ENCODE measurements around the gene PLK2.

The PLK2 gene

DNA sequence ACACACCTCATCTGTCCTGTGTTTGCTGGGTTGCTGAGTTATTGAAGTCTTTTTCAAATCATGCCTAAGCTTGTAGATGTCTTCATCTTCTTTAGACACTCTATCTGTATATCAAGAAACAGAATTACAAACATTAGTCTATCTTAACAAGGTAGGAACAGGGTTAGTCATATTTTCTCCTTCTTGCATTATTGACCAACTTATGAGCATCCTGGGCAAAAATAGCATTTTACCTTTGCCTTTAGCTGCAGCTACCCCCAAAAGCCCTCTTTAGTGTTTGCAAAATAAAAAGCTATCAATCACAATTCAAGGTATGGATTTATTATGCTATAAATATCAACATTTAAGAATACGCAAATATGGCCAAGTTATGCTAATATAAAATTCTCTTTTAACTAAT, 3.4 kb downstream of the PLK2 start:
- Histone ChIP-seq H2AK5ac (ENCODE audit: low read length, severe bottlenecking) (no peak overlapping the region), H4K91ac (ENCODE audit: low read length) (no peak overlapping the region), H3K36me3 (ENCODE audit: control insufficient read depth in 1 of 2, insufficient read depth in 2 of 2, low read depth in 1 of 2, low read length in 2 of 2) (peaks cover 9 to 57% of the 10 kb centered on the region in 2 experiments), H3K79me1 (replicated peaks; ENCODE audit: low read length, poor library complexity, severe bottlenecking) (no peaks in the 10 kb centered on the region), H3K9ac (ENCODE audit: low read length) (peak overlapping the region; percentile 92), H4K8ac (ENCODE audit: low read length) (no peak overlapping the region), H2BK120ac (ENCODE audit: low read depth, low read length) (no peak overlapping the region), H3K9me3 (ENCODE audit: control insufficient read depth, low read length) (no peaks in the 10 kb centered on the region), H3K23ac (ENCODE audit: low read length in 2 of 2) (no peak overlapping the region), H2BK5ac (ENCODE audit: low read depth, low read length, poor library complexity, severe bottlenecking) (no peak overlapping the region), H2BK15ac (ENCODE audit: low read depth, poor library complexity, severe bottlenecking) (no peak overlapping the region), H2BK12ac (ENCODE audit: low read length in 2 of 2) (no peak overlapping the region), H3K4me1 (ENCODE audit: control insufficient read depth, insufficient read depth, low read depth, low read length) (peaks cover 1% of the 10 kb centered on the region), H3K4me3 (ENCODE audit: insufficient read depth in 1 of 2, low read depth in 1 of 2, low read length in 2 of 2) (peak overlapping the region in 1 of 2 experiments; percentile 82), H3K14ac (ENCODE audit: low read length in 2 of 2) (no peak overlapping the region), H3K4me2 (ENCODE audit: low read length, poor library complexity, severe bottlenecking) (peak overlapping the region; percentile 66), H3K18ac (ENCODE audit: low read depth in 1 of 2, low read length in 2 of 2) (no peak overlapping the region), H2AFZ (ENCODE audit: low read depth, low read length) (no peak overlapping the region), H3K27me3 (ENCODE audit: control insufficient read depth in 1 of 2, insufficient read depth in 1 of 2, low read length in 2 of 2) (no peaks in the 10 kb centered on the region), H3K4ac (ENCODE audit: low read depth in 1 of 2, low read length in 2 of 2) (no peak overlapping the region), H3K27ac (ENCODE audit: low read length, poor library complexity, severe bottlenecking) (peak overlapping the region; percentile 66)
- DNase-seq: no peak
- WGBS: no CpG with 5 or more reads among the region's 1 CpG

DNA sequence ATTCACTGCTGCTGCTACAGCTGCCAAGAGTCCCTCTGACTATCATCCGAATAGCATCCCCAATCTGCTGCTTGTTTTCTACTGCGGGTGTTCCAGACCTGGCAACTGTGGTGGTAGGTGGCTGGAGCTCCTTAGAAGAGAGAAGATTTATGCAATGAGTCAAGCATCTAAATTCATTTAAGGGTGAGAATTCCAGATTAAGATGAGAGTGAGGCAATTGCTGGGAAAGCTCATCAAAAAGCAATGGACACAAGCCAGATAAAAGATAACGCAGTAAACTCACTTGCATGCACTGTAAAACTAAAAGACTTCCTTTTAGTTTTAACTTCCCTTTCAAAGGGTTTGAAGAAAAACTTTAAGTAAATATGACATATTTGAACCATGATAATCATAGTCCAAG, 3.9 kb downstream of the PLK2 start:
- H3K14ac ChIP-seq (ENCODE audit: low read length in 2 of 2): no peak overlapping the region
- no peak overlapping the region for H2BK12ac ChIP-seq (ENCODE audit: low read length in 2 of 2)
- H3K18ac ChIP-seq (ENCODE audit: low read depth in 1 of 2, low read length in 2 of 2): no peak overlapping the region
- peak overlapping the region; percentile 40 for H3K9ac ChIP-seq (ENCODE audit: low read length)
- H2BK15ac ChIP-seq (ENCODE audit: low read depth, poor library complexity, severe bottlenecking): no peak overlapping the region
- peak overlapping the region; percentile 54 to 82 for H3K4me3 ChIP-seq (ENCODE audit: insufficient read depth in 1 of 2, low read depth in 1 of 2, low read length in 2 of 2)
- DNase-seq: no peak
- H4K8ac ChIP-seq (ENCODE audit: low read length): no peak overlapping the region
- peak overlapping the region; percentile 90 for H3K4me2 ChIP-seq (ENCODE audit: low read length, poor library complexity, severe bottlenecking)
- H2BK5ac ChIP-seq (ENCODE audit: low read depth, low read length, poor library complexity, severe bottlenecking): no peak overlapping the region
- peaks cover 9 to 57% of the 10 kb centered on the region in 2 experiments for H3K36me3 ChIP-seq (ENCODE audit: control insufficient read depth in 1 of 2, insufficient read depth in 2 of 2, low read depth in 1 of 2, low read length in 2 of 2)
- no peaks in the 10 kb centered on the region for H3K27me3 ChIP-seq (ENCODE audit: control insufficient read depth in 1 of 2, insufficient read depth in 1 of 2, low read length in 2 of 2)
- H3K23ac ChIP-seq (ENCODE audit: low read length in 2 of 2): no peak overlapping the region
- H3K4ac ChIP-seq (ENCODE audit: low read depth in 1 of 2, low read length in 2 of 2): no peak overlapping the region
- H4K91ac ChIP-seq (ENCODE audit: low read length): no peak overlapping the region
- peak overlapping the region; percentile 82 for H3K27ac ChIP-seq (ENCODE audit: low read length, poor library complexity, severe bottlenecking)
- H3K79me1 ChIP-seq (replicated peaks; ENCODE audit: low read length, poor library complexity, severe bottlenecking): no peaks in the 10 kb centered on the region
- WGBS: 95% methylated on average over 2 of the region's 3 CpGs
- no peak overlapping the region for H2AK5ac ChIP-seq (ENCODE audit: low read length, severe bottlenecking)
- H2BK120ac ChIP-seq (ENCODE audit: low read depth, low read length): no peak overlapping the region
- peaks cover 3% of the 10 kb centered on the region for H3K4me1 ChIP-seq (ENCODE audit: control insufficient read depth, insufficient read depth, low read depth, low read length)
- no peaks in the 10 kb centered on the region for H3K9me3 ChIP-seq (ENCODE audit: control insufficient read depth, low read length)
- no peak overlapping the region for H2AFZ ChIP-seq (ENCODE audit: low read depth, low read length)

DNA sequence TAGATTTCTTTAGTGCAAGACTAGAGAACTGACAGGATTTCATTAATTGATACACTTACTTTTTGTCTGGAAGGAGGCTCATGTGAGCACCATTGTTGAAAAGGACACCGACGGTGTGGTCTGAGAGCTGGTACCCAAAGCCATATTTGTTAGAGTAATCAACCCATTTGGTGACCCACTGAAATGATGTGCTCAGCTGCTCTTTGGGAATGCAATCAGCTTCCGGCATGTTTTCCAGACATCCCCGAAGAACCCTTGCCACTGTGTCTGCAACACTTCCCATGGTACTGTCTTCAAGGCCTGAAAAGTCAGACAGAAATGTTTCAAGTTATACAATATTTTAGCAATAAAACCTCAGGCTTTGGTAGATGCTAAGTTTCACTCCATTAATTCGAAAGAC, 4.4 kb downstream of the PLK2 start:
- peak overlapping the region in 1 of 2 experiments; percentile 82 for H3K4me3 ChIP-seq (ENCODE audit: insufficient read depth in 1 of 2, low read depth in 1 of 2, low read length in 2 of 2)
- no peaks in the 10 kb centered on the region for H3K9me3 ChIP-seq (ENCODE audit: control insufficient read depth, low read length)
- H2BK120ac ChIP-seq (ENCODE audit: low read depth, low read length): no peak overlapping the region
- no peak overlapping the region for H2AK5ac ChIP-seq (ENCODE audit: low read length, severe bottlenecking)
- no peak overlapping the region for H2BK15ac ChIP-seq (ENCODE audit: low read depth, poor library complexity, severe bottlenecking)
- 96% methylated on average over 4 of the region's 5 CpGs for WGBS
- H3K4me1 ChIP-seq (ENCODE audit: control insufficient read depth, insufficient read depth, low read depth, low read length): peaks cover 3% of the 10 kb centered on the region
- no peak overlapping the region for H4K91ac ChIP-seq (ENCODE audit: low read length)
- H3K14ac ChIP-seq (ENCODE audit: low read length in 2 of 2): no peak overlapping the region
- no peak overlapping the region for H3K4ac ChIP-seq (ENCODE audit: low read depth in 1 of 2, low read length in 2 of 2)
- no peaks in the 10 kb centered on the region for H3K27me3 ChIP-seq (ENCODE audit: control insufficient read depth in 1 of 2, insufficient read depth in 1 of 2, low read length in 2 of 2)
- H3K27ac ChIP-seq (ENCODE audit: low read length, poor library complexity, severe bottlenecking): peak overlapping the region; percentile 56
- no peak overlapping the region for H3K23ac ChIP-seq (ENCODE audit: low read length in 2 of 2)
- no peak for DNase-seq
- H3K18ac ChIP-seq (ENCODE audit: low read depth in 1 of 2, low read length in 2 of 2): no peak overlapping the region
- H4K8ac ChIP-seq (ENCODE audit: low read length): no peak overlapping the region
- H2BK5ac ChIP-seq (ENCODE audit: low read depth, low read length, poor library complexity, severe bottlenecking): no peak overlapping the region
- no peak overlapping the region for H2BK12ac ChIP-seq (ENCODE audit: low read length in 2 of 2)
- H3K36me3 ChIP-seq (ENCODE audit: control insufficient read depth in 1 of 2, insufficient read depth in 2 of 2, low read depth in 1 of 2, low read length in 2 of 2): peaks cover 9 to 57% of the 10 kb centered on the region in 2 experiments
- H3K79me1 ChIP-seq (replicated peaks; ENCODE audit: low read length, poor library complexity, severe bottlenecking): no peaks in the 10 kb centered on the region
- H3K4me2 ChIP-seq (ENCODE audit: low read length, poor library complexity, severe bottlenecking): peak overlapping the region; percentile 26
- H2AFZ ChIP-seq (ENCODE audit: low read depth, low read length): no peak overlapping the region
- peak overlapping the region; percentile 40 for H3K9ac ChIP-seq (ENCODE audit: low read length)

DNA sequence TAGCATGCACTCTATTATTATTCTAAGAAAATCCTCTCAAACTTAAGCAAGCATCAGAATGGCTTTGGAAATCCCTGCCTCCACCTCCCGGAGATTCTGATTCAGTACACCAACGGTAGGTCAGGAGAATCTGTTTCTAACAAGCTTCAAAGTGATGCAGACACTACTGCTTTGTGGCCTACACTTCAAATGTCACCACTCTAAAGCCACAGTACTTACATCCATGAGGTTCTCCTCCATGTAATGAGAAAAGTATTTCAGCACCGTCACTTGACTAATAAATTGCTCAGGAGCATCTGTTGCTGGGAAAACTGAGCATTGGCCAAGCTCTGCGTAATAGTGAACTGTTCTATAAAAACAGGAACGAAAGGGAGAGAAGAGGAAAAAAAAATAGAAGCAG, 4.8 kb downstream of the PLK2 start:
- Histone ChIP-seq H2AFZ (ENCODE audit: low read depth, low read length) (no peak overlapping the region), H3K23ac (ENCODE audit: low read length in 2 of 2) (no peak overlapping the region), H3K4ac (ENCODE audit: low read depth in 1 of 2, low read length in 2 of 2) (no peak overlapping the region), H3K4me3 (ENCODE audit: insufficient read depth in 1 of 2, low read depth in 1 of 2, low read length in 2 of 2) (peak overlapping the region in 1 of 2 experiments; percentile 82), H3K36me3 (ENCODE audit: control insufficient read depth in 1 of 2, insufficient read depth in 2 of 2, low read depth in 1 of 2, low read length in 2 of 2) (peaks cover 9 to 57% of the 10 kb centered on the region in 2 experiments), H3K79me1 (replicated peaks; ENCODE audit: low read length, poor library complexity, severe bottlenecking) (no peaks in the 10 kb centered on the region), H2BK120ac (ENCODE audit: low read depth, low read length) (no peak overlapping the region), H3K9me3 (ENCODE audit: control insufficient read depth, low read length) (no peaks in the 10 kb centered on the region), H4K91ac (ENCODE audit: low read length) (no peak overlapping the region), H3K27me3 (ENCODE audit: control insufficient read depth in 1 of 2, insufficient read depth in 1 of 2, low read length in 2 of 2) (no peaks in the 10 kb centered on the region), H3K14ac (ENCODE audit: low read length in 2 of 2) (no peak overlapping the region), H2BK15ac (ENCODE audit: low read depth, poor library complexity, severe bottlenecking) (no peak overlapping the region), H3K4me2 (ENCODE audit: low read length, poor library complexity, severe bottlenecking) (peak overlapping the region; percentile 26), H2BK12ac (ENCODE audit: low read length in 2 of 2) (no peak overlapping the region), H4K8ac (ENCODE audit: low read length) (no peak overlapping the region), H3K27ac (ENCODE audit: low read length, poor library complexity, severe bottlenecking) (peak overlapping the region; percentile 56), H2BK5ac (ENCODE audit: low read depth, low read length, poor library complexity, severe bottlenecking) (no peak overlapping the region), H3K4me1 (ENCODE audit: control insufficient read depth, insufficient read depth, low read depth, low read length) (peaks cover 3% of the 10 kb centered on the region), H2AK5ac (ENCODE audit: low read length, severe bottlenecking) (no peak overlapping the region), H3K9ac (ENCODE audit: low read length) (no peak overlapping the region), H3K18ac (ENCODE audit: low read depth in 1 of 2, low read length in 2 of 2) (no peak overlapping the region)
- WGBS: 74% methylated on average over 5 of the region's 5 CpGs
- peak; percentile 28 for DNase-seq

Data from mesenchymal stem cell (in vitro differentiated cells and primary cell).